IMR-90 (cell line): ENCODE data around the gene SLC37A1. TPM values are rescaled to one million over a fixed set of nuclear protein-coding genes. Genes with fewer than 3 reads are reported as not detected.

Experiments
- ATAC-seq: fragments of 200-7000 bp; cut with Tn5 transposase; 2 replicates; pipeline ENCODE4 v1.9.1; 2020; ENCODE audit warnings: low read depth, mild to moderate bottlenecking, moderate library complexity
- BruUV-seq: library from RNA; stranded (reverse); fragments of 400-500 nt; replicated peaks from 2 replicates; lab custom pipeline; 2021; lab: Mats Ljungman, UMichigan
- CTCF ChIA-PET: fragments of 300-600 bp; formaldehyde crosslinking; extraction: SDS; loops from one replicate; lab custom pipeline; 2021; ENCODE audit warnings: antibody characterized with exemption; lab: Yijun Ruan, JAX
- POLR2A ChIA-PET: fragments of 300-600 bp; sonication (Branson Sonifier 250); formaldehyde crosslinking; loops from one replicate; lab custom pipeline; 2022; ENCODE audit warnings: antibody characterized with exemption; ENCODE audit not compliant: unreplicated experiment; lab: Charles Lee
- DNase-seq: peaks from one replicate; pipeline ENCODE4 v3.0.0; 2013
- H2AFZ ChIP-seq: replicated peaks from 2 replicates; pipeline ENCODE3; 2013; ENCODE audit warnings: low read length, mild to moderate bottlenecking; ENCODE audit not compliant: poor library complexity
- H2AK5ac ChIP-seq: 2 replicates; pipeline ENCODE4 v1.6.1; 2013; ENCODE audit warnings: low read depth, low read length, inconsistent platforms
- H2AK9ac ChIP-seq: replicated peaks from 2 replicates; pipeline ENCODE3; 2013; ENCODE audit warnings: mild to moderate bottlenecking, low read depth, low read length, moderate library complexity; ENCODE audit not compliant: poor library complexity
- H2BK120ac ChIP-seq: 2 replicates; pipeline ENCODE4 v1.6.1; 2013; ENCODE audit warnings: low read depth, low read length, inconsistent platforms
- H2BK15ac ChIP-seq: 3 replicates; pipeline ENCODE4 v1.6.1; 2013; ENCODE audit warnings: low read depth, low read length, inconsistent platforms
- H2BK20ac ChIP-seq: 2 replicates; pipeline ENCODE4 v1.6.1; 2013; ENCODE audit warnings: low read depth, mild to moderate bottlenecking, inconsistent platforms, low read length, moderate library complexity
- H2BK5ac ChIP-seq: 2 replicates; pipeline ENCODE4 v1.6.1; 2013; ENCODE audit warnings: mild to moderate bottlenecking, low read depth, low read length, inconsistent platforms; ENCODE audit not compliant: poor library complexity, severe bottlenecking
- H3K14ac ChIP-seq: replicated peaks from 2 replicates; pipeline ENCODE4 v1.6.1; 2013; ENCODE audit warnings: low read depth, low read length, inconsistent platforms
- H3K18ac ChIP-seq: 2 replicates; pipeline ENCODE4 v1.6.1; 2013; ENCODE audit warnings: low read depth, low read length, control low read depth
- H3K23ac ChIP-seq: 2 replicates; pipeline ENCODE4 v1.6.1; 2013; ENCODE audit warnings: low read depth, low read length, inconsistent platforms
- H3K27ac ChIP-seq: 2 replicates; pipeline ENCODE4 v1.5.1; 2013; ENCODE audit warnings: mild to moderate bottlenecking, control low read depth, low read length; ENCODE audit not compliant: insufficient read depth
- H3K27me3 ChIP-seq: 2 replicates; pipeline ENCODE4 v1.6.1; 2013; ENCODE audit warnings: low read length; ENCODE audit not compliant: control insufficient read depth, insufficient read depth
- H3K36me3 ChIP-seq: 2 replicates; pipeline ENCODE4 v1.6.1; 2013; ENCODE audit warnings: low read length, mixed read lengths; ENCODE audit not compliant: control insufficient read depth, insufficient read depth
- H3K4ac ChIP-seq: 2 replicates; pipeline ENCODE4 v1.6.1; 2013; ENCODE audit warnings: low read depth, low read length, inconsistent platforms
- H3K4me1 ChIP-seq: 2 replicates; pipeline ENCODE4 v1.6.1; 2013; ENCODE audit warnings: low read length, mixed read lengths; ENCODE audit not compliant: control insufficient read depth, insufficient read depth
- H3K4me2 ChIP-seq: 2 replicates; pipeline ENCODE4 v1.6.1; 2013; ENCODE audit warnings: low read depth, mild to moderate bottlenecking, control low read depth, low read length, moderate library complexity
- H3K4me3 ChIP-seq: 2 replicates; pipeline ENCODE4 v1.5.1; 2013; ENCODE audit warnings: low read depth, mild to moderate bottlenecking, control low read depth, low read length, moderate library complexity; ENCODE audit not compliant: insufficient read depth
- H3K56ac ChIP-seq: 2 replicates; pipeline ENCODE4 v1.6.1; 2013; ENCODE audit warnings: low read length, inconsistent platforms; ENCODE audit not compliant: insufficient read depth; ENCODE audit errors: extremely low read depth
- H3K79me1 ChIP-seq, 2 experiments: 2 replicates each; pipeline ENCODE4 v1.6.1; 2013; ENCODE audit warnings: low read length in 2 of 2, inconsistent platforms in 1 of 2, low read depth in 1 of 2
- H3K9ac ChIP-seq: 2 replicates; pipeline ENCODE4 v1.6.1; 2013; ENCODE audit warnings: low read depth, low read length, control low read depth
- H3K9me1 ChIP-seq: 2 replicates; pipeline ENCODE4 v1.6.1; 2013; ENCODE audit warnings: low read length, inconsistent platforms; ENCODE audit not compliant: insufficient read depth
- H3K9me3 ChIP-seq: 2 replicates; pipeline ENCODE4 v1.6.1; 2013; ENCODE audit warnings: low read length; ENCODE audit not compliant: control insufficient read depth, insufficient read depth
- H4K20me1 ChIP-seq: 2 replicates; pipeline ENCODE4 v1.6.1; 2013; ENCODE audit warnings: low read length, inconsistent platforms; ENCODE audit not compliant: insufficient read depth
- H4K5ac ChIP-seq: 2 replicates; pipeline ENCODE4 v1.6.1; 2013; ENCODE audit warnings: mild to moderate bottlenecking, low read depth, low read length, control low read depth
- H4K8ac ChIP-seq, 2 experiments: 2 replicates each; pipeline ENCODE4 v1.6.1; 2013; ENCODE audit warnings: low read depth in 2 of 2, low read length in 2 of 2, control low read depth in 1 of 2, inconsistent platforms in 1 of 2
- H4K91ac ChIP-seq: 2 replicates; pipeline ENCODE4 v1.6.1; 2013; ENCODE audit warnings: low read depth, low read length, inconsistent platforms; ENCODE audit not compliant: insufficient read depth
- BHLHE40 ChIP-seq: fragments of 150-350 bp; IDR thresholded peaks from 2 replicates; pipeline ENCODE4 v1.6.1; 2016; ENCODE audit warnings: mild to moderate bottlenecking, low read depth, low read length
- CEBPB ChIP-seq: IDR thresholded peaks from 2 replicates; pipeline ENCODE4 v1.6.1; 2012; ENCODE audit warnings: low read depth, low read length, improper control_type of control experiment
- ELK1 ChIP-seq: fragments of 150-350 bp; IDR thresholded peaks from 2 replicates; pipeline ENCODE4 v1.6.1; 2016; ENCODE audit warnings: low read depth, mild to moderate bottlenecking, low read length, moderate library complexity, borderline replicate concordance
- FOS ChIP-seq: fragments of 150-350 bp; IDR thresholded peaks from 2 replicates; pipeline ENCODE4 v1.6.1; 2016; ENCODE audit warnings: low read depth, low read length
- MAFK ChIP-seq: IDR thresholded peaks from 2 replicates; pipeline ENCODE4 v1.6.1; 2012; ENCODE audit warnings: low read depth, low read length, improper control_type of control experiment
- NFE2L2 ChIP-seq: fragments of 150-350 bp; IDR thresholded peaks from 2 replicates; pipeline ENCODE4 v1.6.1; 2016; ENCODE audit warnings: low read depth, mild to moderate bottlenecking, low read length
- POLR2A ChIP-seq: IDR thresholded peaks from 2 replicates; pipeline ENCODE4 v1.6.1; 2012; ENCODE audit warnings: mild to moderate bottlenecking, low read depth, low read length
- RCOR1 ChIP-seq: IDR thresholded peaks from 2 replicates; pipeline ENCODE4 v1.6.1; 2012; ENCODE audit warnings: mild to moderate bottlenecking, low read length, improper control_type of control experiment; ENCODE audit not compliant: insufficient replicate concordance
- USF2 ChIP-seq: fragments of 150-350 bp; IDR thresholded peaks from 2 replicates; pipeline ENCODE4 v1.6.1; 2017; ENCODE audit warnings: mild to moderate bottlenecking, antibody characterized with exemption, low read length, low read depth
- WGBS, 2 experiments: methylation state at CpG; one replicate each; pipeline versions ENCODE4 v1.1.5 to v1.1.7; 2013; ENCODE audit warnings: missing lambda C conversion rate in 2 of 2; ENCODE audit not compliant: insufficient read length in 1 of 2; ENCODE audit errors: extremely low coverage in 2 of 2; 5-methylcytosine and 5-hydroxymethylcytosine counted together
- dilution Hi-C: fragments of 300-500 bp; cut with HindIII; formaldehyde crosslinking; loops from one replicate; pipeline ENCODE4 v1.14.3; 2018; ENCODE audit warnings: low sequenced_read_pairs; ENCODE audit not compliant: unreplicated experiment
- in situ Hi-C: fragments of 300-500 bp; cut with MboI; formaldehyde crosslinking; loops from 3 replicates; pipeline ENCODE4 v1.14.3; 2019; ENCODE audit warnings: low sequenced_read_pairs, inconsistent platforms, mixed read lengths
- intact Hi-C: fragments of 100-400 bp; cut with micrococcal nuclease; formaldehyde crosslinking; loops from 2 replicates; pipeline ENCODE4 v1.10.0; 2022
- polyA plus RNA-seq, 3 experiments: library from polyadenylated mRNA; depleted of rRNA; stranded (reverse); fragments of >200 nt; gene quantifications; 2 replicates each; pipeline ENCODE4 v1.2.3, GENCODE V29; 2012; ENCODE audit warnings: low replicate concordance in 1 of 3
- total RNA-seq: library from RNA; depleted of rRNA; stranded (reverse); fragments of >200 nt; gene quantifications from 2 replicates; pipeline ENCODE4 v1.2.3, GENCODE V29; 2012

SLC37A1 gene
- total and polyA plus RNA-seq, 2 of the 4 experiments (the other 2 are of a cell fraction), result 0.36 to 0.48 TPM

- Histone ChIP-seq H3K4me2 (no peak overlapping the region), H2AFZ (no peak overlapping the region), H3K79me1 (no peaks in the 10 kb centered on the region), H3K23ac (no peak overlapping the region), H3K4me1 (no peaks in the 10 kb centered on the region), H3K9me3 (no peaks in the 10 kb centered on the region), H2BK5ac (no peak overlapping the region), H2AK5ac (no peak overlapping the region), H2BK20ac (no peak overlapping the region), H3K4me3 (no peak overlapping the region), H3K27me3 (peaks cover 6% of the 10 kb centered on the region; the same call in 1 of the 2 replicates), H2BK15ac (no peak overlapping the region), H4K91ac (no peak overlapping the region), H3K14ac (no peak overlapping the region), H3K9ac (no peak overlapping the region), H4K8ac (no peak overlapping the region), H3K18ac (no peak overlapping the region), H4K20me1 (no peaks in the 10 kb centered on the region), H2AK9ac (no peak overlapping the region), H3K27ac (no peak overlapping the region), H2BK120ac (no peak overlapping the region), H3K56ac (no peak overlapping the region), H3K36me3 (no peaks in the 10 kb centered on the region), H3K9me1 (no peaks in the 10 kb centered on the region), H4K5ac (no peak overlapping the region), H3K4ac (no peak overlapping the region)
- in situ Hi-C loops (no loop called here), intact Hi-C loops (no loop called here), dilution Hi-C loops (no loop called here)
- BruUV-seq, result no TSS peak
- DNase-seq (no peak), ATAC-seq (no peak)
- TF ChIP-seq NFE2L2 (no peak), CEBPB (no peak), FOS (no peak), BHLHE40 (no peak), POLR2A (no peak), USF2 (no peak), RCOR1 (no peak), MAFK (no peak), ELK1 (no peak)
- POLR2A ChIA-PET, result no interaction called here
- WGBS, 2 experiments, result 86% methylated on average over 12 of the region's 22 CpGs; no CpG with 5 or more reads in 1 of the 2 experiments
- CTCF ChIA-PET, result no interaction called here
Measured at GRCh38 chr21:42547906-42548365, 34.3 kb downstream of the SLC37A1 start.
